Measurements from ENCODE around the gene COG5.
"Not testable (repeated sequence)": the region's sequence is repeated elsewhere in the genome, so short reads cannot be mapped to it uniquely, and the experiment has no call there.

COG5 gene

DNA sequence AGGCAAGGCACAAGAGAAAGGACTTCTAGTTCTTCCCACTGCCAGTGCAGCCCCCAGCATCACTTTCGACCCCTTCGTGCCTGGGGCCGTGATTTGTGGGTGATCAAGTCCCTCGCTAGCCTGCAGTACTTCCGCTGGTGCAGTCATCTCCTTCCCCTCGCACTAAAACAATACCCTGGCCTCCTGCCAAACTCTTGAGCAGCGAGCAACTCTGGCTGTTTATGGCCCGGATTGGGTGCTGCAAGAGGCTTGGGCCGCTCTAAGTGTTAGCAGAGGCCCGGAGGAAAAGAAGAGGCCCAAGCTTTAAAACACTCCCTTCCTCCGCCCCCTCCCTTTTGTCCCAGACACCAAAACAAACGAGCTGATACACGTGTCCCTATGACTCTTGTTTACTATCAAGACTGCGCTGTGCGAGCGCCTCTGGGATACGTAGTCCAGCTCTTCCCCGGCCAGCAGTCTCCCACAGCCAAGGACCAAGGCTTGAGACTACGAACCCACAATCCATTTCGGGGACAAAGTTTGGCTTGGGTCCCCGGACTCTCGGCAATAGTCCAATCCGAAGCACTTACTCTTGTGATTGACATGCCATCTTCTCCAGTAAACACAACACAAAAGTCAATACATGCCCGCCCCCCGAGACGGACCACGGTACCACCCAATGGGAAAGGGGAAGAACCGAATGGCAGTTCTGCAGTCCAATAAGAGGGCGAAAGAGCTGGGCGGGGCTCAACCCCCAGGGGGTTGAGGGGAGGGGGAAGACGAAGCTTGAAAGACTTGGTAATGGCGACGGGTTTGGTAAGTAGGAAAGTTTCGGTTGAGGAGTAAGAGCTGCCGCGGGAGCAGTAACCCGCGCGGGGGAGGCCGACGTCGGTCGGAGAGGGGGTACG, 395.2 kb downstream of the COG5 start, which contains the start of gene HBP1:
Gene HBP1, plus strand, starts transcription at position 771 of the 887 bp plus-strand sequence. CDS start 10,891 bp downstream, outside the sequence.
- DNase-seq (ENCODE audit: insufficient read length, low spot score) (peak; percentile 93), FAIRE-seq (peak; percentile 38)

DNA sequence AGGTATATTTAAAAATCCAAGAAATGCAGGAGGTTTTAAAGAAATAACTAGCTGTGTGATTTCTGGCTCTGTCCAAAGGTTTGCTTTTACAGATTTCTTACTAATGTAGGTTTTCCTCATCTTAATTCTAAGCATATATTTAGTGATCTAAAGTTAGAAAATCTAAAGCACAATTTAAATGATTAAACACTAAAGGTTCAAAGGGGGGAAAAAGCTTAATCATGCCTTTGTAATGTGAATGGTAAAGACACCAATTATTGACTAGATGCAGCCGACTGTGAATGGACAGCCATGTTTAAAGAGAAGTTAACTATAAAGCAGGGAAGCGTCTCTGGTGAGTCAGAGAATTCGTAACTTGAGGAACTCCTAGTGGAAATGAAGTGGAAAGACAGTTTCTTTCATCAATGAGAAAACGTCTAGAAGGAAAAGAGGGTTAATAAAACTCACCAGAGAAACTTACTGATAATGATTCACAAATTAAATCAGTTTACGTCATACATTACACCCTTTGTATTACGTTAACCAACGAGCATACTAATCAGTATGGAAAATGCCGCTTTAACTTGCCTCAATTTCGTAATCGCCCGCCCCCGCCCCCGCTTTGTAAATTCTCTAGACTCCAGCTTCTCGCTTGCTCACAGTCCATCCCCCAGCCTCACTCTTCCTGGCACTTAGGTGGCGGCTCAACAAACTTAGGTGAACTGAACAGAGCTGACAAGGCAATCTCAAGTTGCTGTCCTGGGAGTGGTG, 396.1 kb downstream of the COG5 start:
- FAIRE-seq (no peak), DNase-seq (ENCODE audit: insufficient read length, low spot score) (peak; percentile 56)

GRCh38 chr7:107166736-107167426, 396.8 kb downstream of the COG5 start:
- no peak for DNase-seq (ENCODE audit: insufficient read length, low spot score)
- FAIRE-seq = no peak

DNA sequence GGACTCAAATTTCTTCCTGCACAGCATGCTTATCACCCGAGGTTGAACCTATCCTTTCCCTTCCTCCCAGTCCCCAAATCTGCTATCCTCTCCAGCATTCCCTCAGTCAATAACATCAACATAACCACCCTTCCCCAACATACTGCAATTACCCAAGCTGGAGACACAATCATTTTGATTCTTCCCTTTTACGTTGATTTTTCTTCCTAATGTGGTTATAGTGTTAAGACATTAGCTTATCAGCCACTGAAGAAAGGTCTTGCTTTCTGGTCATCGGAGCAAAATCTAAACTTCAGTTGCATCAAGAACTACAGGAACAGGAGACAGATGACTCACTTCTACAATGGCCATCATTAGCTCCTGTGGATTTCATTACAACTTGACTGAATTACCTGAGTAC, 398.4 kb downstream of the COG5 start:
- DNase-seq (ENCODE audit: insufficient read length, low spot score) (no peak), FAIRE-seq (no peak)

DNA sequence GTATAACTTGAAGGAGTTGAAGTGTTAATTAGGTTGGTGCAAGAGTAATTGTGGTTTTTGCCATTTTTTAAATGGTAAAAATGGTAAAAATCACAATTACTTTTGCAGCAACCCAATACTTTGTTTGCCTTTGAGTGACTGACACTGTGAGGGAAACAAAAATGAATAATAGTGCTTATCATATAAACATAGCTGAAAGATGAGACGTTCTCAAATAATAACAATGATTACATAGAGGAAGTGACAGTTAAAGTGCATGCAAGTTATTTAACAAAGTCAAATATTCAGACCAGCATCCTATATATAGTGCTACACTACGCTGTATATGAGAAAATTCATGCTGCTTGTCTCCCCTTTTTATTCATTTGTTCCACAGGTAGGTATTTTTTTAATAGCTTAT, 399.6 kb downstream of the COG5 start:
- FAIRE-seq = no peak

DNA sequence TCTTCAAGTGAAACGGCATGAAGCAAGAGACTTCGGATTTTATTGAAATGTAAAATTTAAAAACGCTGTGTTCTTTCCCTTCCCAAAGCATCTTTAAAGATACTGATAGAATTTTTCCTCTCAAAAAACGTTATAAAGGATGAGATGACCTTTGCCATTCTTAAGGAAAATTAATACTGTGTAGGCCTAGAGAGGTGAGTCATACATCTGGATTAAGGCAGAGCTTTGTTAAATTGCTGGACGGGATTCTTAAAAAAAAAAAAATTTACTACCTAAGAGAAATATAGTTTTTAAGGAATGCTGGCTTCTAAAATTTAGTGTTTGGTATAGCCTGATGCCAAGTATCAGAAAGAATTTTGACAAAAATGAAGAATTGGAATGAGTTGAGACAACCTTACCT, 401.2 kb downstream of the COG5 start:
- FAIRE-seq = no peak

More for the DNA sequence above, 399.6 kb downstream of the COG5 start:
- no peak for DNase-seq (ENCODE audit: insufficient read length, low spot score)

GRCh38 chr7:107161415-107161814, 402.3 kb downstream of the COG5 start:
- no peak for DNase-seq (ENCODE audit: insufficient read length, low spot score)
- no peak for FAIRE-seq

More for the DNA sequence above, 401.2 kb downstream of the COG5 start:
- no peak for DNase-seq (ENCODE audit: insufficient read length, low spot score)

DNA sequence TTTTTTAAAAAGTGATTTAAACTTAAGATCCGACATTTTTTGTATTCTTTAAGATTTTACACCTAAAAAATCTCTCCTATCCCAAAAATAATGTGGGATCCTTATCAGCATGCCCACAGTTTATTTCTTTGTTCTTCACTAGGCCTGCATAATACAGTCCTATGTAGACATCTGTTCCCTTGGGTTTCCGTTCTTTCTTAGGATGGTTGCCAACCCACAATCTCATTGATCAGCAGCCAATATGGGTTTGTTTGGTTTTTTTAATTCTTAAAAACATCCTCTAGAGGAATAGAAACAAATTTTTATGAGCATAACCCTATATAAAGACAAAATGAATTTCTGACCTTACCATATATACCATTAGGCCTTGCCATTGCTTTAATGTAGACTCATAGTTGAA, 403.3 kb downstream of the COG5 start:
- FAIRE-seq = no peak

DNA sequence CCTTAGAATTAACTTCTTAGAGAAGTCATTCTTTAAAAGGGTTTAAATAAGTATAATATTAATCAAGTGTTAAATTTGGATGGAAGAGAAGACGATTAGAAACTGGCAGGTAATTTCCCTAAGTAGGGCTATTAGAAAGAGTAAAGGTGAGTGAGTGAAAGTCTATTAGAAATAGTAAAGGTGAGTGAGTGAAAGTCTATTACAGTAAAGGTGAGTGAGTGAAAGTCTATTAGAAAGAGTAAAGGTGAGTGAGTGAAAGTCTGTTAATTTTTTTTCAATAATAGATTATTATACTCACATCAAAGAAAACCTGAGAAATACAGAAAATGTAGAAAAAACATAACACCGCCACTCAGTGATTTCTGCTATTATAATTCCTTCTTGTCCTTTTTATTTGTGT, 405.7 kb downstream of the COG5 start:
- FAIRE-seq (no peak), DNase-seq (ENCODE audit: insufficient read length, low spot score) (no peak)

More for the DNA sequence above, 403.3 kb downstream of the COG5 start:
- no peak for DNase-seq (ENCODE audit: insufficient read length, low spot score)

DNA sequence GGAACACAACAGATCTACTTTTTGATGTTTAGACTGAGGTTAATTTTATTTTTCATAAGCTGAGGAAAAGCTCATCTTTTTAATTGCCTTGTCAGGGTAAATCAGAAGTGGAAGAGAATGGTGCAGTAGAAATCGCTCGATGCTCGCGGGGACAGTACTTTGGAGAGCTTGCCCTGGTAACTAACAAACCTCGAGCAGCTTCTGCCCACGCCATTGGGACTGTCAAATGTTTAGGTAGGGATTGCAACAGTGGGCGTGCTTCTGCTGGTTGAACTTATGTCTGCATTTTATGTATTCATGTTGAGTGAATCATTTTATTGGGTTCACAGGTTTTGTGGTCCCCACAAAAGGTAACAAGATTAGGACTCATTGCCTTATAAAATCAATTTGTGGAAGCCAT, 406.6 kb downstream of the COG5 start:
- DNase-seq (ENCODE audit: insufficient read length, low spot score) (no peak), FAIRE-seq (no peak)

DNA sequence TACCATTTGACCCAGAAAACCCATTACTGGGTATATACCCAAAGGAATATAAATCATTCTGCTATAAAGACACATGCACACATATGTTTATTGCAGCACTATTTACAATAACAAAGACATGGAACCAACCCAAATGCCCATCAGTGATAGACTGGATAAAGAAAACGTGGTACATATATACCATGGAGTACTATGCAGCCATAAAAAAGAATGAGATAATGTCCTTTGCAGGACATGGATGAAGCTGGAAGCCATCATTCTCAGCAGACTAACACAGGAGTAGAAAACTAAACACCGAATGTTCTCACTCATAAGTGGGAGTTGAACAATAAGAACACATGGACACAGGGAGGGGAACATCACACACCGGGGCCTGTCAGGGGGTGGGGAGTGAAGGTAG, 408.0 kb downstream of the COG5 start:
- not testable (repeated sequence) for FAIRE-seq; DNase-seq (ENCODE audit: insufficient read length, low spot score)

- FAIRE-seq = no peak
- DNase-seq (ENCODE audit: insufficient read length, low spot score) = no peak
Observed at GRCh38 chr7:107154826-107155225, 408.9 kb downstream of the COG5 start.

DNA sequence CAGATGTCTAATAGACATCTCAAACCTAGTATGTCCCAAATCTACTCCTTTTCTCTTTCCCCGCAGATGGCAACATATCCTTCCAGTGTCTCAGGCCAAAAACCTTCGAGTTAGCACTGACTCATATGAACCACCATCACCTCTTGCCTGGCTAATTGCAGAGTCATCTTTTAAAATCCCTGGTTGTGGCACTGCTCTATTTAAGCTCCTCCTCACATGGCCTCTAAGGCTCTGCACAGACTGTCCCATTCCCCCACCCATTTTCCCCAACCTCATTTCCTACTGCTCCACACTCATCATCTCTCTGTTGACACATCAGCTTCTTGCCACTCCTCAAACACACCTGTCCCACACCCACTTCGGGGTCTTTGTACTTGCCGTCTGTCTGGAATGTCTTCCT, 411.7 kb downstream of the COG5 start:
- FAIRE-seq = no peak
- no peak for DNase-seq (ENCODE audit: insufficient read length, low spot score)

All from HTR-8/SVneo (cell line).